Upper lobe of left lung (tissue), 6 donors: ENCODE data around the gene TMEM14C. TPM values are rescaled to one million over a fixed set of nuclear protein-coding genes. Genes with fewer than 3 reads are reported as not detected.
A peak's percentile ranks its signal among the peaks of the same experiment; 100 is the strongest.
"Not testable (repeated sequence)": the region's sequence is repeated elsewhere in the genome, so short reads cannot be mapped to it uniquely, and the experiment has no call there.

ENCODE experiments used
- ATAC-seq, 2 donors: fragments of 200-7000 bp; cut with Tn5 transposase; one replicate each; pipeline ENCODE4 v1.9.1; 2022; ENCODE audit warnings: mild to moderate bottlenecking in 2 of 2, moderate library complexity in 2 of 2; ENCODE audit not compliant: low FRiP score in 2 of 2
- DNase-seq, 2 donors: peaks; one replicate each; pipeline ENCODE4 v3.0.0-alpha.2; 2019 to 2020
- H3K27ac ChIP-seq, 4 donors: fragments of 200-600 bp; sonication (generic); one replicate each; pipeline ENCODE4 v1.5.1; 2016 to 2019
- H3K27me3 ChIP-seq, 4 donors: fragments of 200-600 bp; sonication (generic); one replicate each; pipeline ENCODE4 v1.5.1; 2017 to 2019
- H3K36me3 ChIP-seq, 4 donors: fragments of 200-600 bp; sonication (generic); one replicate each; pipeline ENCODE4 v1.5.1; 2016 to 2019
- H3K4me1 ChIP-seq, 4 donors: fragments of 200-600 bp; sonication (generic); one replicate each; pipeline ENCODE4 v1.5.1; 2018 to 2019
- H3K4me3 ChIP-seq, 4 donors: fragments of 200-600 bp; sonication (generic); one replicate each; pipeline ENCODE4 v1.5.1; 2017 to 2019; ENCODE audit warnings: mild to moderate bottlenecking in 2 of 4, moderate library complexity in 1 of 4
- H3K9me3 ChIP-seq, 4 donors: fragments of 200-600 bp; sonication (generic); one replicate each; pipeline ENCODE4 v1.5.1; 2018 to 2019
- CTCF ChIP-seq, 6 experiments: fragments of 450-650 bp in 4 of 6; fragments of 200-600 bp in 2 of 6; sonication (generic) in 2 of 6; IDR thresholded peaks; one replicate each; pipeline ENCODE4 v1.5.1; 2016 to 2019; ENCODE audit warnings: antibody characterized with exemption in 6 of 6
- EP300 ChIP-seq, 4 donors: sonication (generic); formaldehyde crosslinking; IDR thresholded peaks; one replicate each; pipeline ENCODE4 v1.5.1; 2017; ENCODE audit warnings: antibody characterized with exemption in 4 of 4, control low read depth in 2 of 4
- POLR2A ChIP-seq, 4 donors: fragments of 450-650 bp; IDR thresholded peaks; one replicate each; pipeline ENCODE4 v1.5.1; 2016 to 2017; ENCODE audit warnings: antibody characterized with exemption in 4 of 4, mild to moderate bottlenecking in 2 of 4
- POLR2AphosphoS5 ChIP-seq, 2 donors: sonication (generic); formaldehyde crosslinking; IDR thresholded peaks; one replicate each; pipeline ENCODE4 v1.5.1; 2017; ENCODE audit warnings: antibody characterized with exemption in 2 of 2
- WGBS, 2 donors: methylation state at CpG; one replicate each; pipeline ENCODE4 v1.1.5; 2017 to 2018; 5-methylcytosine and 5-hydroxymethylcytosine counted together
- total RNA-seq, 6 donors: library from RNA; depleted of rRNA in 4 of 6; stranded (reverse); fragments of >200 nt in 4 of 6; gene quantifications; one replicate each; pipeline versions ENCODE4 v1.1.0 to v1.2.1, GENCODE V29; 2016 to 2021
- donor health status: DM: no; HTN: no; CAD: no; lungs with moderate emphysema.
- donor health status: DM: no; HTN: yes; CAD: no; lungs with severe emphysema.

TMEM14C gene
- total RNA-seq, 6 donors from 2014 or later: 23.0 to 116 (median 95.1) TPM

- no peak for DNase-seq
Measured at GRCh38 chr6:10719964-10720264, 3.0 kb upstream of the TMEM14C start.

GRCh38 chr6:10720265-10720959 lies 2.5 kb upstream of the TMEM14C start:
- peak overlapping the region; percentile 65 to 90 (median 76) for H3K27ac ChIP-seq
- peak; percentile 32 to 41 for TF ChIP-seq POLR2AphosphoS5 (IDR thresholded peaks at IDR 0.05)
- peak in 2 of 4 donors; percentile 38 to 63 for TF ChIP-seq POLR2A (IDR thresholded peaks at IDR 0.05)
- no peak for TF ChIP-seq EP300 (IDR thresholded peaks at IDR 0.05)
- TF ChIP-seq CTCF (IDR thresholded peaks at IDR 0.05): no peak

More at GRCh38 chr6:10719964-10720264, 3.0 kb upstream of the TMEM14C start:
- TF ChIP-seq EP300 (IDR thresholded peaks at IDR 0.05): no peak
- no peak for TF ChIP-seq POLR2A (IDR thresholded peaks at IDR 0.05)
- no peak for TF ChIP-seq CTCF (IDR thresholded peaks at IDR 0.05)
- TF ChIP-seq POLR2AphosphoS5 (IDR thresholded peaks at IDR 0.05): no peak
- Histone ChIP-seq H3K4me3 (peak overlapping the region; percentile 31 to 72 (median 65)), H3K9me3 (no peaks in the 10 kb centered on the region), H3K27ac (peak overlapping the region; percentile 65 to 90 (median 76)), H3K27me3 (no peaks in the 10 kb centered on the region), H3K36me3 (no peaks in the 10 kb centered on the region), H3K4me1 (peaks cover 15 to 45% (median 23%) of the 10 kb centered on the region in 4 donors)
- peak in 1 of 2 donors; percentile 0 for ATAC-seq
- WGBS, 2 donors: 53 to 65% methylated on average over 4 to 10 of the region's 21 CpGs

GRCh38 chr6:10720960-10721849 lies 1.7 kb upstream of the TMEM14C start:
- peak overlapping the region; percentile 65 to 90 (median 76) for H3K27ac ChIP-seq
- 83 to 85% methylated on average over 11 to 17 of the region's 17 CpGs for WGBS, 2 donors
- H3K4me3 ChIP-seq: peak overlapping the region in 3 of 4 donors; percentile 64 to 72 (median 66)
- DNase-seq, H3K27me3 ChIP-seq, H3K36me3 ChIP-seq, H3K9me3 ChIP-seq, ATAC-seq: not testable (repeated sequence)
- H3K4me1 ChIP-seq: peaks cover 15 to 49% (median 23%) of the 10 kb centered on the region in 4 donors

More at GRCh38 chr6:10720265-10720959, 2.5 kb upstream of the TMEM14C start:
- H3K27me3 ChIP-seq: no peaks in the 10 kb centered on the region
- WGBS, 2 donors: 10 to 60% methylated on average over 2 to 30 of the region's 49 CpGs
- peak overlapping the region; percentile 31 to 72 (median 65) for H3K4me3 ChIP-seq
- DNase-seq: peak; percentile 58 to 93
- H3K36me3 ChIP-seq: peaks cover 0 to under 1% (median 0%) of the 10 kb centered on the region in 4 donors
- H3K4me1 ChIP-seq: peaks cover 15 to 47% (median 23%) of the 10 kb centered on the region in 4 donors
- H3K9me3 ChIP-seq: no peaks in the 10 kb centered on the region
- peak; percentile 25 to 52 for ATAC-seq

- H3K27me3 ChIP-seq: no peaks in the 10 kb centered on the region
- WGBS, 2 donors: 74 to 84% methylated on average over 11 of the region's 11 CpGs
- H3K4me1 ChIP-seq: peaks cover 15 to 54% (median 25%) of the 10 kb centered on the region in 4 donors
- H3K36me3 ChIP-seq: peaks cover 2 to 14% (median 9%) of the 10 kb centered on the region in 4 donors
- DNase-seq (no peak), ATAC-seq (no peak)
- TF ChIP-seq POLR2AphosphoS5 (IDR thresholded peaks at IDR 0.05) (no peak), POLR2A (IDR thresholded peaks at IDR 0.05) (no peak), CTCF (IDR thresholded peaks at IDR 0.05) (no peak), EP300 (IDR thresholded peaks at IDR 0.05) (no peak)
- H3K27ac ChIP-seq: peak overlapping the region; percentile 81 to 88 (median 86)
- H3K4me3 ChIP-seq: peak overlapping the region; percentile 15 to 82 (median 64)
- no peaks in the 10 kb centered on the region for H3K9me3 ChIP-seq
Measured at GRCh38 chr6:10721850-10722569, 860 bp upstream of the TMEM14C start.

- H3K27ac ChIP-seq: peak overlapping the region; percentile 81 to 88 (median 86)
- ATAC-seq: no peak
- H3K27me3 ChIP-seq: no peaks in the 10 kb centered on the region
- peaks cover 15 to 54% (median 25%) of the 10 kb centered on the region in 4 donors for H3K4me1 ChIP-seq
- no peaks in the 10 kb centered on the region for H3K9me3 ChIP-seq
- WGBS, 2 donors: 0 to 7% methylated on average over 3 to 5 of the region's 6 CpGs
- H3K4me3 ChIP-seq: peak overlapping the region; percentile 15 to 82 (median 64)
- DNase-seq: no peak
- TF ChIP-seq POLR2AphosphoS5 (IDR thresholded peaks at IDR 0.05) (no peak), CTCF (IDR thresholded peaks at IDR 0.05) (no peak), EP300 (IDR thresholded peaks at IDR 0.05) (no peak), POLR2A (IDR thresholded peaks at IDR 0.05) (no peak)
- peaks cover 2 to 14% (median 9%) of the 10 kb centered on the region in 4 donors for H3K36me3 ChIP-seq
Measured at GRCh38 chr6:10722570-10722819, 375 bp upstream of the TMEM14C start.
